ENCODE data around the gene CAT. TPM values are rescaled to one million over a fixed set of nuclear protein-coding genes. Genes with fewer than 3 reads are reported as not detected.

The CAT gene
- total RNA-seq, 1 donor, result 62.6 TPM

DNA sequence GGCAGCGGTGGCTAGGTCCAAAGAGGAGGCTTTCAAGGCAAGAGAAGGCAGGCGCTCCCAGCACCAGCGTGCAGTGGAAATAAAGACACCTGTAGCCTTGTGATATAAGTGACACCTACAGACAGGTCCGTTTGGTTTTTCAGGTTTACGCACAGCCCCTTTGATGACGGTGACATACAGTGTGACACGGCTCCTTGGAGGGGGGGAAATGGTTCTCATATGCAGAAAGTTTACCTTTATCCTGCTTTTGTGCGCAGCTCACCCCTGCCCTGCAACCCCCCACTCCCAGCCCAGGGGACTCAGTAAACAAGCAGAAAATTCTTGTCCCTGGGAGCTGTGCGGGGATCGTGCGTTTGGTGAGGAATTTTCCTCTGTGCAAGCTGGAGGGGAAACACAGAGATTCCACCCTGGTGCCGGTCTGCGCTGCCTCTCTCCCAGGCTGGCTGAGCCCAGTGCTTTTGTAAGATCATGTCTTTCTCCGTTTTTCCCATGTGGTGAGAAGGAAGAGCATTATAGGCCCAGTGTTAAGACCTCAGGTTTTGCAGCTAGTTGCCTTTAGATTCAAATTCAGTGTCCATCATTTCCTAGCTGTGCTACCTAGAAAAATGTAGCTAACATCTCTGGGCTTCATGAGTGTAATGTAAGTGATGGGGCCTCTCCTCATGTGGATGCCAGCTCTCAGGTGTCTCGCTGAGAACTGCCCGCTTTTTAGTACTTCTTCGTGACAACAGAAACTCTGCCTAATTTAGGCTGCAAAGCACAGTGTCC lies 75.1 kb downstream of the CAT start, which contains the start of gene ELF5:
Gene ELF5 (minus strand): TSS at position 113 of the 768 bp plus-strand sequence. CDS start 8,045 bp downstream, outside the sequence.
- no peaks in the 10 kb centered on the region for H3K79me2 ChIP-seq (ENCODE audit: insufficient read depth, low read length)
- H3K4me1 ChIP-seq (ENCODE audit: insufficient read depth, low read length), result no peaks in the 10 kb centered on the region
- H3K9me3 ChIP-seq (ENCODE audit: low read depth, low read length), result no peaks in the 10 kb centered on the region
- no peaks in the 10 kb centered on the region for H3K36me3 ChIP-seq (ENCODE audit: insufficient read depth, low read length)
- peak within 1 kb of the TSS; percentile 44 for H3K4me2 ChIP-seq (ENCODE audit: insufficient read depth, low read length)
- peaks cover 13% of the 10 kb centered on the region for H3K27me3 ChIP-seq (ENCODE audit: insufficient read depth, low read length)
- no peak for DNase-seq (ENCODE audit: insufficient read length, low spot score, missing footprints)
- no peak within 1 kb of the TSS for H3K27ac ChIP-seq (ENCODE audit: low read depth, low read length)
- peak within 1 kb of the TSS; percentile 47 for H2AFZ ChIP-seq (ENCODE audit: low read length)
- H3K4me3 ChIP-seq (ENCODE audit: insufficient read depth, low read length), result peak within 1 kb of the TSS; percentile 22
- TF ChIP-seq, protein P1, sequence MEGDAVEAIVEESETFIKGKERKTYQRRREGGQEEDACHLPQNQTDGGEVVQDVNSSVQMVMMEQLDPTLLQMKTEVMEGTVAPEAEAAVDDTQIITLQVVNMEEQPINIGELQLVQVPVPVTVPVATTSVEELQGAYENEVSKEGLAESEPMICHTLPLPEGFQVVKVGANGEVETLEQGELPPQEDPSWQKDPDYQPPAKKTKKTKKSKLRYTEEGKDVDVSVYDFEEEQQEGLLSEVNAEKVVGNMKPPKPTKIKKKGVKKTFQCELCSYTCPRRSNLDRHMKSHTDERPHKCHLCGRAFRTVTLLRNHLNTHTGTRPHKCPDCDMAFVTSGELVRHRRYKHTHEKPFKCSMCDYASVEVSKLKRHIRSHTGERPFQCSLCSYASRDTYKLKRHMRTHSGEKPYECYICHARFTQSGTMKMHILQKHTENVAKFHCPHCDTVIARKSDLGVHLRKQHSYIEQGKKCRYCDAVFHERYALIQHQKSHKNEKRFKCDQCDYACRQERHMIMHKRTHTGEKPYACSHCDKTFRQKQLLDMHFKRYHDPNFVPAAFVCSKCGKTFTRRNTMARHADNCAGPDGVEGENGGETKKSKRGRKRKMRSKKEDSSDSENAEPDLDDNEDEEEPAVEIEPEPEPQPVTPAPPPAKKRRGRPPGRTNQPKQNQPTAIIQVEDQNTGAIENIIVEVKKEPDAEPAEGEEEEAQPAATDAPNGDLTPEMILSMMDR (IDR thresholded peaks at IDR 0.05; ENCODE audit: extremely low read depth, low read depth, low read length), result no peak
- peaks cover 2% of the 10 kb centered on the region for H4K20me1 ChIP-seq (ENCODE audit: insufficient read depth, low read length)

DNA sequence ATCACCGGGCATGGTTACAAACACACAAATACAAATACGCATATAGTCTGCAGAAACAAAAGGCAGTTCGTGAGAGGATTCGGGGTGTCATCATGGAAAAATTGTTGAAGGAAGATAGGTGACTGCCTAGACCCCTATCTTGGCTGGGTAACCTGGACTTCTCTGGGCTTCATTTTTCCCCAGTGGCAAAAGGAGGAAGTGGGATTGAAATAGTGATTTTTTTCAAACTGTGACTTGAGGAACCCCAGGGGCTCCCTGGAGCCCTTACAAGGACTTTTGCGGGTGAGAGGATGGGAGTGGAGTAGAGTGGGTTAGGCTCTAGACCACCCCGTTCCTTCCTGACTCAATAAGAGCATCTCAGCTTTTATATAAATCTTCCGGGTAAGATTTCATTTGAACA lies 75.9 kb downstream of the CAT start:
- Histone ChIP-seq H3K36me3 (ENCODE audit: insufficient read depth, low read length) (no peaks in the 10 kb centered on the region), H3K27me3 (ENCODE audit: insufficient read depth, low read length) (peaks cover 19% of the 10 kb centered on the region), H3K79me2 (ENCODE audit: insufficient read depth, low read length) (no peaks in the 10 kb centered on the region), H4K20me1 (ENCODE audit: insufficient read depth, low read length) (peaks cover 2% of the 10 kb centered on the region), H2AFZ (ENCODE audit: low read length) (peak overlapping the region; percentile 47), H3K4me1 (ENCODE audit: insufficient read depth, low read length) (no peaks in the 10 kb centered on the region), H3K27ac (ENCODE audit: low read depth, low read length) (no peak overlapping the region), H3K4me3 (ENCODE audit: insufficient read depth, low read length) (peak overlapping the region; percentile 22), H3K4me2 (ENCODE audit: insufficient read depth, low read length) (peak overlapping the region; percentile 44), H3K9me3 (ENCODE audit: low read depth, low read length) (no peaks in the 10 kb centered on the region)
- TF ChIP-seq, protein P1 (IDR thresholded peaks at IDR 0.05; ENCODE audit: extremely low read depth, low read depth, low read length), result no peak
- no peak for DNase-seq (ENCODE audit: insufficient read length, low spot score, missing footprints)

DNA sequence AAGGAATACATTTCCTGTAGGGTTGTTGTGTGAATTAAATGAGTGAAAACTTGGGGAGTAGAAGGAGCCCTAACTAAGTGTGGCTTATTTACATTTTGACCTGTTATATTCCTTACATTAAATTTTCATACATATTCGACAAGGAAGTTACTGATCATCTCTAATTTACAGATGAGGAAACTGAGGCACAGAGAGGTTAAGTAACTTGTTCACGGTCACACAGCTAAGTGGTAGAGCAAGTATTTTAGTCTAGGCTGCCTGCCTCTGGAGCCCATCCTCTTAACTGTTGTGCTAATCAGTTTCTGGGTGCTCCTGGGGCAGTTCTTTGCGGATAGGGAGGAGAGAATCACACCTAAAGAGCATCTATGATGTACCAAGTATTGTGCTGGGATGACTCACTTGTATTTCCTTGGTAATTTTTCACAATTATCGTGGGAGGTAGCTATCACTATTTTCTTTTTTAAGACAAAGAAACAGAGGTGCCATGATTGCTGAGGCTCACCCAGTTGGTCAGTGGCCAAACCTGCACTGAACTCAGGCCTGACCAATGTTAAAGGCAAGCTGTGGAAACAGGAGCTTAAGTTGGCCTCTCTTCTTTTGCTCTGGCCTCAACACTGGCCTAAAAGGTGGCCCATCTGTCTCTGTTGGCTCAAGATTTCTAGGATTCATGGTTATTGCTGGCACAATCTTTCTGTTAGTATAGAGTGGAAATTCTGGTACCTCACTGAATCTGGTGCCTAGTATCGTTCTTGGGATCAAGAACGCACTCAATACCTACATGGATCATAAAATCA lies 77.7 kb downstream of the CAT start:
- no peaks in the 10 kb centered on the region for H3K9me3 ChIP-seq (ENCODE audit: low read depth, low read length)
- H3K4me3 ChIP-seq (ENCODE audit: insufficient read depth, low read length), result no peak overlapping the region
- no peak overlapping the region for H2AFZ ChIP-seq (ENCODE audit: low read length)
- H3K36me3 ChIP-seq (ENCODE audit: insufficient read depth, low read length), result no peaks in the 10 kb centered on the region
- no peak overlapping the region for H3K4me2 ChIP-seq (ENCODE audit: insufficient read depth, low read length)
- H4K20me1 ChIP-seq (ENCODE audit: insufficient read depth, low read length), result peaks cover 2% of the 10 kb centered on the region
- peaks cover 26% of the 10 kb centered on the region for H3K27me3 ChIP-seq (ENCODE audit: insufficient read depth, low read length)
- no peaks in the 10 kb centered on the region for H3K79me2 ChIP-seq (ENCODE audit: insufficient read depth, low read length)
- TF ChIP-seq, protein P1 (IDR thresholded peaks at IDR 0.05; ENCODE audit: extremely low read depth, low read depth, low read length), result no peak
- no peaks in the 10 kb centered on the region for H3K4me1 ChIP-seq (ENCODE audit: insufficient read depth, low read length)
- no peak overlapping the region for H3K27ac ChIP-seq (ENCODE audit: low read depth, low read length)
- DNase-seq (ENCODE audit: insufficient read length, low spot score, missing footprints), result no peak

Measured in osteoblast (primary cell).